Measurements from ENCODE around the gene TMED10. TPM values are rescaled to one million over a fixed set of nuclear protein-coding genes. Genes with fewer than 3 reads are reported as not detected.

TMED10 gene
- total RNA-seq, 4 donors from 2014 or later = 189 to 372 (median 341) TPM

DNA sequence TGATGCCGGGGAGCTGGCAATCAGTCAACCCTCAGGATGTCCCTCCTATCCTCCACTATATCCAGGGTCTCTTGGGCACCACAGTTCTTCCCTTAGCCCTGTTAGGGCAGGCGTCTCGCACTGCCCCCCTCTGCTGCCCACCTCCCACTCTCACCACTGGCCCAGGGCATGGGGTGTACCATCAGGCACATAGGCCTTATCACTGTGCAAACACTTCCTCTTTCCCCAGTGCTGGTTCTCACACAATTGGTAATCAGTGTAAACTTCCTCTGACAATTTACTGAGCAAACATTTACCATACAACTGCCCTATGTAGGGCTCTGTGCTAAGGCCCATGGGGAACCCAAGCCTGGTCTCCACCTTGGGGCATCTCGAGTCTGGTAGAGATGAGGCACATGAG, 20.1 kb upstream of the TMED10 start:
- DNase-seq (ENCODE audit: low spot score) = no peak
- TF ChIP-seq CTCF (IDR thresholded peaks at IDR 0.05) = no peak
- no peak for ATAC-seq (ENCODE audit: low FRiP score)

- DNase-seq (ENCODE audit: low spot score) = no peak
- TF ChIP-seq CTCF (IDR thresholded peaks at IDR 0.05) = no peak
- no peak for ATAC-seq (ENCODE audit: low FRiP score)
Observed at GRCh38 chr14:75196064-75196463, 19.7 kb upstream of the TMED10 start.

DNA sequence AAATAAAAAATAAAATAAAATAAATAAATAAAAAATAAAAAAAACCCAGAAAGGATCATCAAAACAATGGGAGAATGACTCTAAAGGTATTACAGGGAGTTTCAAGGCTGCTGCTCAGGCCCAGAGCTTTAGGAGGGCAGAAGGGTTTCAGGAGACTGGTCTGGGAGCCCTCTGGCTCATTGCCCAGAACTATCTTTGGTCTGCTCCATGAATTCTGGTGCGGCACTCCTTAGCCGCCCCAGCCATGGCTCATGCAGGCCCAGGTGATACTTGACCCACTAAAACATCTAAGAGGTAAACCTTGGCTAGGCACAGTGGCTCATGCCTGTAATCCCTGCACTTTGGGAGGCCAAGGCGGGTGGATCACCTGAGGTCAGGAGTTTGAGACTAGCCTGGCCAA, 14.7 kb upstream of the TMED10 start:
- DNase-seq (ENCODE audit: low spot score) = no peak
- ATAC-seq (ENCODE audit: low FRiP score) = no peak
- TF ChIP-seq CTCF (IDR thresholded peaks at IDR 0.05) = no peak

- TF ChIP-seq CTCF (IDR thresholded peaks at IDR 0.05) = no peak
- no peak for ATAC-seq (ENCODE audit: low FRiP score)
- DNase-seq (ENCODE audit: low spot score) = no peak
Observed at GRCh38 chr14:75190023-75190422, 13.6 kb upstream of the TMED10 start.

GRCh38 chr14:75188520-75189268, 12.3 kb upstream of the TMED10 start:
- TF ChIP-seq CTCF (IDR thresholded peaks at IDR 0.05) = no peak
- no peak for ATAC-seq (ENCODE audit: low FRiP score)
- DNase-seq (ENCODE audit: low spot score) = no peak

GRCh38 chr14:75188086-75188485, 11.7 kb upstream of the TMED10 start:
- no peak for TF ChIP-seq CTCF (IDR thresholded peaks at IDR 0.05)
- no peak for ATAC-seq (ENCODE audit: low FRiP score)
- DNase-seq (ENCODE audit: low spot score) = no peak

GRCh38 chr14:75186953-75187352, 10.5 kb upstream of the TMED10 start:
- ATAC-seq (ENCODE audit: low FRiP score) (no peak), DNase-seq (ENCODE audit: low spot score) (no peak)
- TF ChIP-seq CTCF (IDR thresholded peaks at IDR 0.05) = no peak
